ENCODE measurements around the gene DMD. TPM values are rescaled to one million over a fixed set of nuclear protein-coding genes. Genes with fewer than 3 reads are reported as not detected.

Gene DMD
- total and polyA plus RNA-seq, 2 experiments from 2014 or later = 1.5 to 2.0 TPM

- TF ChIP-seq EZH2phosphoT487 (IDR thresholded peaks at IDR 0.05; ENCODE audit: insufficient read depth, low read depth) (no peak), EZH2 (IDR thresholded peaks at IDR 0.05; ENCODE audit: insufficient read depth, poor library complexity, severe bottlenecking) (no peak)
Measured at GRCh38 chrX:31820430-31821210, 1390.7 kb downstream of the DMD start.

GRCh38 chrX:31819455-31819854, 1391.9 kb downstream of the DMD start:
- Histone ChIP-seq H3K4me1 (ENCODE audit: insufficient read depth) (no peaks in the 10 kb centered on the region), H3K4me2 (ENCODE audit: unreplicated experiment) (no peak overlapping the region), H3K36me3 (ENCODE audit: low read depth) (no peaks in the 10 kb centered on the region), H3K9me2 (ENCODE audit: insufficient read depth) (no peaks in the 10 kb centered on the region), H3K9ac (no peak overlapping the region), H3K27ac (no peak overlapping the region), H3K79me2 (ENCODE audit: insufficient read depth) (no peaks in the 10 kb centered on the region), H4K20me1 (ENCODE audit: insufficient read depth) (no peaks in the 10 kb centered on the region), H3F3A (ENCODE audit: insufficient read depth) (no peaks in the 10 kb centered on the region), H2AFZ (no peak overlapping the region), H3K4me3 (no peak overlapping the region), H3K9me3 (ENCODE audit: low read depth) (no peaks in the 10 kb centered on the region), H3K27me3 (replicated peaks; ENCODE audit: insufficient read depth) (no peaks in the 10 kb centered on the region)
- no peak for DNase-seq
- in situ Hi-C loops (cut with MboI) = no loop called here
- TF ChIP-seq EZH2phosphoT487 (IDR thresholded peaks at IDR 0.05; ENCODE audit: insufficient read depth, low read depth) (no peak), EZH2 (IDR thresholded peaks at IDR 0.05; ENCODE audit: insufficient read depth, poor library complexity, severe bottlenecking) (no peak)
- WGBS, 2 experiments (ENCODE audit: low coverage in 1 of 2, low lambda C conversion rate in 2 of 2, missing lambda C conversion rate in 2 of 2) = 0 to 3% methylated on average over 3 of the region's 3 CpGs

More at GRCh38 chrX:31820430-31821210, 1390.7 kb downstream of the DMD start:
- no peak for DNase-seq
- in situ Hi-C loops (cut with MboI) = no loop called here
- Histone ChIP-seq H4K20me1 (ENCODE audit: insufficient read depth) (no peaks in the 10 kb centered on the region), H3K4me1 (ENCODE audit: insufficient read depth) (no peaks in the 10 kb centered on the region), H3K9me2 (ENCODE audit: insufficient read depth) (no peaks in the 10 kb centered on the region), H3K4me3 (no peak overlapping the region), H3F3A (ENCODE audit: insufficient read depth) (no peaks in the 10 kb centered on the region), H2AFZ (no peak overlapping the region), H3K27me3 (replicated peaks; ENCODE audit: insufficient read depth) (no peaks in the 10 kb centered on the region), H3K79me2 (ENCODE audit: insufficient read depth) (no peaks in the 10 kb centered on the region), H3K4me2 (ENCODE audit: unreplicated experiment) (no peak overlapping the region), H3K36me3 (ENCODE audit: low read depth) (no peaks in the 10 kb centered on the region), H3K9me3 (ENCODE audit: low read depth) (no peaks in the 10 kb centered on the region), H3K9ac (no peak overlapping the region), H3K27ac (no peak overlapping the region)
- 4 to 10% methylated on average over 7 of the region's 7 CpGs for WGBS, 2 experiments (ENCODE audit: low coverage in 1 of 2, low lambda C conversion rate in 2 of 2, missing lambda C conversion rate in 2 of 2)

GRCh38 chrX:31811106-31811505, 1400.2 kb downstream of the DMD start:
- no peak overlapping the region for H3K27ac ChIP-seq
- H4K20me1 ChIP-seq (ENCODE audit: insufficient read depth) = no peaks in the 10 kb centered on the region
- no peaks in the 10 kb centered on the region for H3K9me3 ChIP-seq (ENCODE audit: low read depth)
- H3K4me1 ChIP-seq (ENCODE audit: insufficient read depth) = no peaks in the 10 kb centered on the region
- H3F3A ChIP-seq (ENCODE audit: insufficient read depth) = no peaks in the 10 kb centered on the region
- no peak for DNase-seq
- TF ChIP-seq EZH2 (IDR thresholded peaks at IDR 0.05; ENCODE audit: insufficient read depth, poor library complexity, severe bottlenecking) (no peak), EZH2phosphoT487 (IDR thresholded peaks at IDR 0.05; ENCODE audit: insufficient read depth, low read depth) (no peak)
- no peaks in the 10 kb centered on the region for H3K36me3 ChIP-seq (ENCODE audit: low read depth)
- no peaks in the 10 kb centered on the region for H3K79me2 ChIP-seq (ENCODE audit: insufficient read depth)
- H3K9me2 ChIP-seq (ENCODE audit: insufficient read depth) = no peaks in the 10 kb centered on the region
- no peak overlapping the region for H3K4me2 ChIP-seq (ENCODE audit: unreplicated experiment)
- no peak overlapping the region for H3K9ac ChIP-seq
- H3K4me3 ChIP-seq = no peak overlapping the region
- no peak overlapping the region for H2AFZ ChIP-seq
- H3K27me3 ChIP-seq (replicated peaks; ENCODE audit: insufficient read depth) = no peaks in the 10 kb centered on the region
- in situ Hi-C loops (cut with MboI) = no loop called here

- Histone ChIP-seq H3K4me2 (ENCODE audit: unreplicated experiment) (no peak overlapping the region), H3K9me2 (ENCODE audit: insufficient read depth) (no peaks in the 10 kb centered on the region), H3K27ac (no peak overlapping the region), H3K36me3 (ENCODE audit: low read depth) (no peaks in the 10 kb centered on the region), H3K27me3 (replicated peaks; ENCODE audit: insufficient read depth) (no peaks in the 10 kb centered on the region), H3K9me3 (ENCODE audit: low read depth) (no peaks in the 10 kb centered on the region), H3K9ac (no peak overlapping the region), H3F3A (ENCODE audit: insufficient read depth) (no peaks in the 10 kb centered on the region), H4K20me1 (ENCODE audit: insufficient read depth) (no peaks in the 10 kb centered on the region), H3K4me3 (no peak overlapping the region), H3K79me2 (ENCODE audit: insufficient read depth) (no peaks in the 10 kb centered on the region), H2AFZ (no peak overlapping the region), H3K4me1 (ENCODE audit: insufficient read depth) (no peaks in the 10 kb centered on the region)
- WGBS, 2 experiments (ENCODE audit: low coverage in 1 of 2, low lambda C conversion rate in 2 of 2, missing lambda C conversion rate in 2 of 2) = 10 to 18% methylated on average over 2 of the region's 2 CpGs
- in situ Hi-C loops (cut with MboI) = no loop called here
- no peak for TF ChIP-seq EZH2phosphoT487 (IDR thresholded peaks at IDR 0.05; ENCODE audit: insufficient read depth, low read depth)
- no peak for TF ChIP-seq EZH2 (IDR thresholded peaks at IDR 0.05; ENCODE audit: insufficient read depth, poor library complexity, severe bottlenecking)
- DNase-seq = no peak
Measured at GRCh38 chrX:31808357-31808756, 1403.0 kb downstream of the DMD start.

All from GM23248 (cell line).